GM12878 (cell line): ENCODE results near the gene TEX261. TPM values are rescaled to one million over a fixed set of nuclear protein-coding genes. Genes with fewer than 3 reads are reported as not detected.

Source experiments
- ATAC-seq: fragments of 200-7000 bp; cut with Tn5 transposase; 3 replicates; pipeline ENCODE4 v1.9.1; 2020; ENCODE audit warnings: mild to moderate bottlenecking, moderate library complexity
- BruUV-seq: library from RNA; stranded (reverse); fragments of 400-500 nt; replicated peaks from 2 replicates; lab custom pipeline; 2021; lab: Mats Ljungman, UMichigan
- CTCF ChIA-PET: fragments of 300-600 bp; sonication (Branson Sonifier 250); formaldehyde crosslinking; extraction: SDS; loops from one replicate; lab custom pipeline; 2021; ENCODE audit warnings: inconsistent platforms; lab: Yijun Ruan, JAX
- POLR2A ChIA-PET: fragments of 350-600 bp; formaldehyde crosslinking; extraction: SDS; loops from one replicate; lab custom pipeline; 2021; ENCODE audit warnings: inconsistent platforms; lab: Charles Lee
- RAD21 ChIA-PET: fragments of 300-600 bp; sonication (Branson Sonifier 250); formaldehyde crosslinking; loops from one replicate; lab custom pipeline; 2023; ENCODE audit warnings: antibody characterized with exemption; ENCODE audit not compliant: unreplicated experiment; lab: Charles Lee
- SMC1A ChIA-PET: fragments of 300-600 bp; sonication (Branson Sonifier 250); formaldehyde crosslinking; loops from one replicate; lab custom pipeline; 2023; ENCODE audit not compliant: unreplicated experiment, uncharacterized antibody; lab: Charles Lee
- DNase-seq: peaks from one replicate; pipeline ENCODE4 v3.0.0-alpha.2; 2011; ENCODE audit warnings: low read depth, low spot score
- FAIRE-seq: peaks from 3 replicates; lab custom pipeline; 2011; peaks lifted over from hg19 to GRCh38; lab: Jason Lieb, UNC
- H2AFZ ChIP-seq: 2 replicates; pipeline ENCODE4 v1.6.0; 2011; ENCODE audit warnings: low read depth, low read length, control low read depth; ENCODE audit not compliant: control insufficient read depth
- H3K27ac ChIP-seq: 2 replicates; pipeline ENCODE4 v1.5.1; 2011; ENCODE audit warnings: control low read depth; ENCODE audit not compliant: control insufficient read depth, insufficient read depth
- H3K27me3 ChIP-seq, 2 experiments: replicated peaks in 1 of 2; 2 replicates each; pipeline versions ENCODE4 v1.6.0 to v1.6.1; 2011; ENCODE audit warnings: low read length in 1 of 2; ENCODE audit not compliant: control insufficient read depth in 2 of 2, insufficient read depth in 2 of 2
- H3K36me3 ChIP-seq, 2 experiments: 2 replicates each; pipeline ENCODE4 v1.5.1; 2011; ENCODE audit warnings: low read length in 1 of 2; ENCODE audit not compliant: control insufficient read depth in 2 of 2, insufficient read depth in 2 of 2
- H3K4me1 ChIP-seq: 2 replicates; pipeline ENCODE4 v1.6.1; 2011; ENCODE audit warnings: mild to moderate bottlenecking, low read length, moderate library complexity, mixed read lengths; ENCODE audit not compliant: control insufficient read depth, insufficient read depth
- H3K4me2 ChIP-seq: 2 replicates; pipeline ENCODE4 v1.6.0; 2011; ENCODE audit warnings: control low read depth; ENCODE audit not compliant: control insufficient read depth, insufficient read depth
- H3K4me3 ChIP-seq: fragments of 200-600 bp; sonication (generic); 2 replicates; pipeline ENCODE4 v1.5.1; 2016
- H3K79me2 ChIP-seq: 2 replicates; pipeline ENCODE4 v1.6.0; 2011; ENCODE audit warnings: low read length; ENCODE audit not compliant: control insufficient read depth, insufficient read depth
- H3K9ac ChIP-seq: 2 replicates; pipeline ENCODE4 v1.8.0; 2011; ENCODE audit warnings: low read length, control low read depth, mixed read lengths; ENCODE audit not compliant: control insufficient read depth, insufficient read depth
- H3K9me3 ChIP-seq: replicated peaks from 3 replicates; pipeline ENCODE4 v1.5.1; 2011; ENCODE audit warnings: mild to moderate bottlenecking, low read length; ENCODE audit not compliant: control insufficient read depth, insufficient read depth
- H4K20me1 ChIP-seq: 2 replicates; pipeline ENCODE4 v1.6.0; 2011; ENCODE audit not compliant: control insufficient read depth, insufficient read depth
- BHLHE40 ChIP-seq, 2 experiments: fragments of 450-650 bp in 1 of 2; IDR thresholded peaks; 2 replicates each; pipeline ENCODE4 v1.6.1; 2011 to 2017; ENCODE audit warnings: low read depth in 2 of 2, borderline replicate concordance in 1 of 2, improper control_type of control experiment in 1 of 2, low read length in 1 of 2, mild to moderate bottlenecking in 1 of 2
- BRCA1 ChIP-seq: IDR thresholded peaks from 2 replicates; pipeline ENCODE4 v1.6.1; 2011; ENCODE audit warnings: low read depth, low read length, improper control_type of control experiment
- CEBPB ChIP-seq, 2 experiments: fragments of 150-350 bp in 1 of 2; IDR thresholded peaks; 2 replicates each; pipeline ENCODE4 v1.6.1; 2012 to 2014; ENCODE audit warnings: low read depth in 2 of 2, low read length in 2 of 2, borderline replicate concordance in 1 of 2, inconsistent platforms in 1 of 2
- HDAC2 ChIP-seq: fragments of 200-600 bp; sonication (generic); IDR thresholded peaks from 2 replicates; pipeline ENCODE4 v1.6.1; 2017
- IKZF1 ChIP-seq: fragments of 450-650 bp; conservative IDR thresholded peaks from 2 replicates; pipeline ENCODE4 v1.6.1; 2017; ENCODE audit warnings: antibody characterized with exemption, mild to moderate bottlenecking
- IRF4 ChIP-seq: IDR thresholded peaks from 2 replicates; pipeline ENCODE4 v1.6.1; 2011; ENCODE audit warnings: low read depth, low read length
- NBN ChIP-seq: fragments of 450-650 bp; IDR thresholded peaks from 2 replicates; pipeline ENCODE4 v1.6.1; 2016
- NFYB ChIP-seq: IDR thresholded peaks from 2 replicates; pipeline ENCODE4 v1.6.1; 2011; ENCODE audit warnings: low read depth, mild to moderate bottlenecking, low read length, improper control_type of control experiment, moderate library complexity; ENCODE audit not compliant: insufficient read depth
- NKRF ChIP-seq: fragments of 450-650 bp; conservative IDR thresholded peaks from 2 replicates; pipeline ENCODE4 v1.6.1; 2017; ENCODE audit warnings: mild to moderate bottlenecking, moderate library complexity
- NR2F1 ChIP-seq: fragments of 450-650 bp; conservative IDR thresholded peaks from 2 replicates; pipeline ENCODE4 v1.6.1; 2017; ENCODE audit warnings: mild to moderate bottlenecking
- PKNOX1 ChIP-seq: fragments of 450-650 bp; IDR thresholded peaks from 2 replicates; pipeline ENCODE4 v1.6.1; 2016; ENCODE audit warnings: mild to moderate bottlenecking
- RFX5 ChIP-seq: IDR thresholded peaks from 2 replicates; pipeline ENCODE4 v1.6.1; 2011; ENCODE audit warnings: low read depth, low read length, improper control_type of control experiment
- SMAD5 ChIP-seq: IDR thresholded peaks from 2 replicates; pipeline ENCODE4 v1.6.1; 2016; ENCODE audit warnings: antibody characterized with exemption, low read depth
- SPI1 ChIP-seq: IDR thresholded peaks from 2 replicates; pipeline ENCODE4 v1.6.1; 2011; ENCODE audit warnings: low read depth, mild to moderate bottlenecking, low read length, moderate library complexity, borderline replicate concordance; ENCODE audit not compliant: insufficient read depth
- SREBF1 ChIP-seq: IDR thresholded peaks from 2 replicates; pipeline ENCODE4 v1.6.1; 2012; ENCODE audit warnings: mild to moderate bottlenecking, low read length
- SREBF2 ChIP-seq: IDR thresholded peaks from 2 replicates; pipeline ENCODE4 v1.6.1; 2012; ENCODE audit warnings: mild to moderate bottlenecking, low read length
- STAT3 ChIP-seq: IDR thresholded peaks from 2 replicates; pipeline ENCODE4 v1.6.1; 2011; ENCODE audit warnings: low read depth, low read length, improper control_type of control experiment
- TAF1 ChIP-seq: IDR thresholded peaks from 2 replicates; pipeline ENCODE4 v1.6.1; 2011; ENCODE audit warnings: mild to moderate bottlenecking, low read depth, low read length, borderline replicate concordance
- TBL1XR1 ChIP-seq: IDR thresholded peaks from 2 replicates; pipeline ENCODE4 v1.6.1; 2012; ENCODE audit warnings: low read depth, low read length, improper control_type of control experiment
- ZSCAN29 ChIP-seq: fragments of 450-650 bp; IDR thresholded peaks from 2 replicates; pipeline ENCODE4 v1.6.1; 2017; ENCODE audit warnings: mild to moderate bottlenecking, moderate library complexity
- WGBS: methylation state at CpG from one replicate; pipeline ENCODE4 v1.1.6; 2016; ENCODE audit warnings: low lambda C conversion rate; ENCODE audit not compliant: insufficient replicate concordance, insufficient coverage; ENCODE audit errors: missing lambda C conversion rate; 5-methylcytosine and 5-hydroxymethylcytosine counted together
- in situ Hi-C: fragments of 300-500 bp; cut with MboI; formaldehyde crosslinking; loops from 9 replicates; pipeline ENCODE4 v1.14.3; 2018; ENCODE audit warnings: mixed read lengths
- intact Hi-C: fragments of 100-400 bp; cut with micrococcal nuclease; formaldehyde crosslinking; loops from one replicate; pipeline ENCODE4 v1.14.2; 2022; ENCODE audit not compliant: unreplicated experiment
- polyA plus RNA-seq, 11 experiments: library from polyadenylated mRNA; depleted of rRNA in 4 of 11; unstranded in 6 of 11; stranded (reverse) in 5 of 11; fragments of >200 nt; fragmentation: Nextera tagmentation in 4 of 11; fragmentation: Illumina TruSeq in 1 of 11; extraction: Ambion mirVana in 4 of 11; extraction: Trizol in 1 of 11; gene quantifications; 1 replicate in 1 of 11; 2 replicates in 10 of 11; pipeline versions ENCODE4 v1.2.1 to v1.2.3, GENCODE V29; 2011 to 2016; ENCODE audit warnings: inconsistent platforms in 2 of 11, missing spikeins in 2 of 11, low read depth in 1 of 11
- total RNA-seq, 4 experiments: library from RNA; depleted of rRNA in 3 of 4; stranded (reverse); fragments of >200 nt in 3 of 4; fragmentation: Illumina TruSeq in 1 of 4; extraction: Trizol in 1 of 4; gene quantifications; 2 replicates each; pipeline versions ENCODE4 v1.2.1 to v1.2.3, GENCODE V29; 2013 to 2021

Gene TEX261
- total and polyA plus RNA-seq, 10 of the 15 experiments (the other 5 are each of a cell fraction or from before 2014, with no cell fraction given), result 5.5 to 75.6 (median 40.3) TPM

- TF ChIP-seq BRCA1 (no peak), TBL1XR1 (no peak), NFYB (no peak), ZSCAN29 (no peak), TAF1 (no peak), SMAD5 (no peak), CEBPB (IDR thresholded peaks at IDR 0.05; ENCODE audit: borderline replicate concordance in 1 of 2, low read depth in 2 of 2, low read length in 2 of 2) (no peak)
These were observed 54.7 kb downstream of the TEX261 start (continued) for GRCh38 chr2:70939839-70940580.

GRCh38 chr2:70939001-70939838 is 55.5 kb downstream of the TEX261 start:
- ChIA-PET RAD21 (no interaction called here), POLR2A (no interaction called here), CTCF (interaction anchor here (1.8 kb wide), 1 partner anchor 9 kb away, joined by 4 read pairs; no protein-coding TSS in a partner anchor), SMC1A (no interaction called here)
- H3K4me3 ChIP-seq, result no peak overlapping the region
- peaks cover 0 to 4% of the 10 kb centered on the region in 2 experiments; a peak in 2 of 4 replicates for H3K27me3 ChIP-seq
- H3K9me3 ChIP-seq, result no peaks in the 10 kb centered on the region
- in situ Hi-C loops, result no loop called here
- no peaks in the 10 kb centered on the region for H4K20me1 ChIP-seq
- H3K4me1 ChIP-seq, result no peaks in the 10 kb centered on the region
- no peaks in the 10 kb centered on the region for H3K79me2 ChIP-seq
- intact Hi-C loops, result no loop called here
- BruUV-seq, result no TSS peak
- H3K27ac ChIP-seq, result no peak overlapping the region
- H3K36me3 ChIP-seq, result no peaks in the 10 kb centered on the region
- 38% methylated on average over 29 of the region's 30 CpGs for WGBS
- H3K9ac ChIP-seq, result no peak overlapping the region
- no peak for DNase-seq
- ATAC-seq, result no peak
- FAIRE-seq, result no peak
- no peak overlapping the region for H2AFZ ChIP-seq
- no peak overlapping the region for H3K4me2 ChIP-seq
- TF ChIP-seq PKNOX1 (no peak), IKZF1 (no peak), NKRF (no peak), HDAC2 (no peak), BHLHE40 (IDR thresholded peaks at IDR 0.05; ENCODE audit: borderline replicate concordance in 1 of 2, low read depth in 2 of 2, low read length in 1 of 2) (no peak), STAT3 (no peak), SREBF1 (no peak), SREBF2 (no peak), IRF4 (no peak), NBN (no peak), NR2F1 (no peak), SPI1 (no peak), RFX5 (no peak)
